SW480 (cell line): ENCODE data around the gene LRRC23.
"Not testable (repeated sequence)": the region's sequence is repeated elsewhere in the genome, so short reads cannot be mapped to it uniquely, and the experiment has no call there.

Experiments used
- DNase-seq: peaks from one replicate; pipeline ENCODE4 v3.0.0-alpha.2; 2016; ENCODE audit warnings: low spot score

Gene LRRC23

DNA sequence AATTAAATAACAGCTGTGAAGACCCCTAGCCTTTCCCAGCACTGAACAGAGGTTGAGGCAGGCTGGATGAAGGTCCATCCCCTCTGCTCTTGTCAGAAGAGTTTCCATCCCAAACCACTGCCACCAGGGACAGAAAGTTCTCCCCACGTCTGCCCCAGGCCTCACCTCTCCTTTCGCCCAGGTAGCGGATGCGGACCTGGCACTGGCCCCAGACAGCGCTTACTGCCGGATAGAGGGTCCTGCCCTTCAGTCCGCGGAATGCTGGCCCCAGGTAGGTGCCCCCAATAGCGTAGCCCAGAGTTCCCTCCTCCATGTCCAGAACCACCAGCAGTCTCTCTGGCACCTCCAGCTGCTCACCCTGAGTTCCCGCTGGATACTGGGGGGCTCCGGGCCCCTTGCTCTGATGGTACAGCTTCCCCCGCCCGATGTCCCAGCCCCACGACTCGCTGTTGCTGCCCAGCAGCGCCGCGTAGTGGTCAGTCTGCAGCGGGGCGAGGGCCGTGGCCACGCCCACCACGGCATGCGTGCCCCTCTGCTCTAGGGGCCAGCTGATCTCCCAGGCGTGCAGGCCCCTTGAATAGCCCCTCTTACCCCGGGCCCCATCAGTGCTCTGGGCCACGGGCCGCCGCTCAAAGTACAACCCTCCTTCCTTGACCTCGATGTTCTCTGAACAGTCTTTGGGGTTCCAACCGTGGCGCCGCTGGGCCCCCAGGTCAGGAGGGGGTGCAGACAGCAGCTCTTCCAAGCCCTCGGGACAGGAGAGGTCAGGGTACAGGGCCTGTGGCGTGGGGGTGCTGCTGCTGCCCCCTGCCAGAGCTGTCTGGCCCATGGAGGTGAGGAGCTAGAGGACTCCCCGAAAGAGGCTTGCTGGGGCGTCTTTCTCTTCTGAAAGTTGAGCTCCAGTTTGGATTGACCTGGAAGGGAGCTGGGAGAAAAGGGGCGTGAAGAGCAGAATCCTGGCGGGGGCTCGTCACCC lies 32.3 kb upstream of the LRRC23 start:
- peak; percentile 78 for DNase-seq

DNA sequence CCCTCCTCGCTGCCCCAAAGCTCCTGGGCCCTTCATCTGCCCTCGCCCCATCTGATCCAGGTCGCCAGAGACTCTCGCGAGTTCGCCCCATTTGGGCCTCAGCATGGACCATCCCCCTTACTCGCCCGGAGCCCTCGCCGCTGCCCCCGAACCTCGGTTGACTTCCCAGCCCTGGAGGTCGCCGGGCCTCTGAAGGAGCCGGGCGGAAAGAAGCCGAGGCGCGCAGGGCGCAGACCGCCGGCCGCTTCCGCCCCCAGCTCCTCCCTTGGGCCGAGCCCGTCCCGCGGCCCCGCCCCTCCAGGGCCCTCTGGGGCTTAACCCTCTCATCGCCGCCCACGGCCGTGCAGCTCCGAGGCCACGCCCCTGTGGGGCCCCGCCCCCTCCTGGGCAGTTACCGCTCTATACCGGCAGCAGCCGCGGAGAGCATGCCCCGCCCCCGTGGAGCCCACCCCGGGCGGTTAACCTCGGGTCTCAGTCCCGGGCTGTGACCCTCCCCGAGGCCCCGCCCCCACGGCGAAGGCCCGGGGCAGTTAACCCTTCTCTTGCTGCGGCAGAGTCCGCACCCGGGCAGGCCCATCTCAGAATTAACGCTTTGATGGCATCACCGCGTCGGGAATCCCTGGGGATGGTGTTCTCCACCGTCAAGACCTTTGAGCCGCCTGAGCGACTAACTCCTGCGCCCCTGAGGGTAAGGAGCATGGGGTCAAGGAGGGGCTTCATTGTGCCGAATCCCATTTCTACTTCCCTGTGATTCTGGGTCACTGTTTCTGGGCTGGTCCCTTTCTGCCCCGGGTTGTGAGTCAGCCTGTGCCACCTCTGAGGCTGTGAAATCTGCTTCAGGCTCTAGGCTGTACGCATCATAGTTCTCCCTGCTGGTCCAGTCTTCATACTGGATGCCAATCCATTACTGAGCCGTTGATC lies 31.3 kb upstream of the LRRC23 start, which contains the start of gene SPSB2:
Gene SPSB2 (minus strand): TSS at position 210 of the 921 bp plus-strand sequence. CDS start 402 bp downstream, outside the sequence.
- peak; percentile 98 for DNase-seq

DNA sequence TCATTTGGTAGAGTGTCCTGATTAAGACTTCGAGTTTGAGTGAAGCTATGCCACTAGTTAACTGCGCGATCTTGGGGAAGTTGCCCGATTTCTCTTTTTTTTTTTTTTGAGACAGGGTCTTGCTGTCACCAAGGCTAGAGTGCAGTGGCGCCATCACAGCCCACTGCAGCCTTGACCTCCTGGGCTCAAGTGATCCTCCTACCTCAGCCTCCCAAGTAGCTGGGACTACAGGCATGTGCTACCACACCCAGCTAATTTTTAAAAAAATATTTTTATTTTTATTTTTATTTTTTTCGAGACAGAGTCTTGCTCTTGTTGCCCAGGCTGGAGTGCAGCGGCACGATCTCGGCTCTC lies 30.6 kb upstream of the LRRC23 start:
- not testable (repeated sequence) for DNase-seq

DNA sequence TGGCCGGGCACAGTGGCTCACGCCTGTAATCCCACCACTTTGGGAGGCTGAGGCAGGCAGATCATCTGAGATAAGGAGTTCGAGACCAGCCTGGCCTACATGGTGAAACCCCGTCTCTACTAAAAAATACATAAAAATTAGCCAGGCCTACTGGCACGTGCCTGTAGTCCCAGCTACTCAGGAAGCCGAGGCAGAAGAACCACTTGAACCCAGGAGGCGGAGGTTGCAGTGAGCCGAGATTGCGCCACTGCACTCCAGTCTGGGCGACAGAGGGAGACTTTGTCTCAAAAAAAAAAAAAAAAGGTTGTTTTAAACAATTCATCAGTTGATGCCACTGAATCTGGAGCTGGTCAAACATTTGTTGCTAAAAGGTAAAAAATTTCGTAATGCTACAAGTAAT lies 24.8 kb upstream of the LRRC23 start:
- not testable (repeated sequence) for DNase-seq

DNA sequence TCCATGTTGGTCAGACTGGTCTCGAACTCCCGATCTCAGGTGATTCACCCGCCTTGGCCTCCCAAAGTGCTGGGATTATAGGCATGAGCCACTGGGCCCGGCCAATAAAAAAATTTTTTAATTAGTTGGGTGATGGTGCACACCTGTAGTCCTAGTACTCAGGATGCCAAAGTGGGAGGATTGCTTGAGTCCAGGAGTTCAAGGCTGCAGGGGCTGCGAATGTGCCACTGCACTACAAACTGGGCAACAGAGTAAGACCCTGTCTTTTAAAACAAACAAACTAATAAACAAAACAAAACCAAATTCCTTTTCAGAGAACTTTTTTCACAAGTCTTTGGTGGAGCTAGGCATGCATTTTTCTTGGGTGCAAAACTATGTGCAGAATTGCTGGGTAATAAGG lies 21.4 kb upstream of the LRRC23 start:
- DNase-seq: no peak

DNA sequence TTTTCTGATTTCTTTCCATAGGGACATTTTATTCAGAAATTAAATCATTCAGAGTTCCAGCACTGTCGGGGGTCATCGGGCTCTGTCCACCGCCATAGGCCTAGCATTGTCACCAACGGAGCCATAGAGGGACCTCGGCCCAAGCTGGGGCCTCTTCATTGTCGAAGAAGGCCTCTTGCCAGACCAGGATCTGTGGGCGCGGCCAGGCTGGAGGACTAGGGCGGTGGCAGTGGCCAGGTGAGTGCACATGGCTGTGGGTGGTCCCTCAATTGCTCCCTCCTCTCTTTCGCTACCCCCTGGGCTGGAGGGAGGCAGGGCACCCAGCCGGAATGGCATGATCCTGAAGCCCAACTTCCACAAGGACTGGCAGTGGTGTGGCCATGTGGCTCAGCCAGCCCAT lies 20.9 kb upstream of the LRRC23 start:
- no peak for DNase-seq

DNA sequence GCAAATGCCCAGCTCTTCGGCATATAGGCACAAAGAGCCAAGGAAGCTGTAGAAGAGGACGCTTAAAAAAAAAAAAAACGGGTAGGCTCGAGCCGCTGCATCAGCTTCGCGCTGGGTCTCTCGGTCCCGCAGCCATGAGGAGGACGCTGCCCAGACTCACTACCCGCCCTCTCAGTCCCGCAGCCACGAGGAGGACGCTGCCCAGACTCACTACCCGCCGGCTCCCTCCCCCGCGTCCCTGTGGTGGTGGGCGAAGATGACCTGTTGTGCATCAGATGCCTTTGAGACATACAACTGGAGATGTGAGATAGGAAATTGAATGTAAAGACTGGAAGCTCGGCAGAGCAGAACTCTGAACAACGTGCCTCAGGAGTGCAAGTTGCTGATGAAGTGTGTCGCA lies 20.1 kb upstream of the LRRC23 start:
- no peak for DNase-seq

DNA sequence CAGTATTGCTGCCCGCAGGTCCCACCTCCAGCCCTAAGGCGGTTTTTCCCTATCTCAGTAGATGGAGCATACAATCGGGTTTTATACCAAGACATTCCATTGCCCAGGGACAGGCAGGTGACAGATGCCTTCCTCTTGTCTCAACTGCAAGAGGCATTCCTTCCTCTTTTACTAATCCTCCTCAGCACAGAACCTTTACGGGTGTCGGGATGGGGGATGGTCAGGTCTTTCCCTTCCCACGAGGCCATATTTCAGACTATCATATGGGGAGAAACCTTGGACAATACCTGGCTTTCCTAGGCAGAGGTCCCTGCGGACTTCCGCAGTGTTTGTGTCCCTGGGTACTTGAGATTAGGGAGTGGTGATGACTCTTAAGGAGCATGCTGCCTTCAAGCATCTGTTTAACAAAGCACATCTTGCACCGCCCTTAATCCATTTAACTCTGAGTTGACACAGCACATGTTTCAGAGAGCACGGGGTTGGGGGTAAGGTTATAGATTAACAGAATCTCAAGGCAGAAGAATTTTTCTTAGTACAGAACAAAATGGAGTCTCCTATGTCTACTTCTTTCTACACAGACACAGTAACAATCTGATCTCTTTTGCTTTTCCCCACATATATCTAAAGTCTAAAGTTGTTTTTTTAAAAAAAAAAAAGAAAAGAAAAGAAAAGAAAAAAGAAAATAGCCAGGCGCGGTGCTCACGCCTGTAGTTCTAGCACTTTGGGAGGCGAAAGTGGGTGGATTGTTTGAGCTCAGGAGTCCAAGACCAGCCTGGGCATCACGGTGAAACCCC lies 18.2 kb upstream of the LRRC23 start:
- DNase-seq: not testable (repeated sequence)

DNA sequence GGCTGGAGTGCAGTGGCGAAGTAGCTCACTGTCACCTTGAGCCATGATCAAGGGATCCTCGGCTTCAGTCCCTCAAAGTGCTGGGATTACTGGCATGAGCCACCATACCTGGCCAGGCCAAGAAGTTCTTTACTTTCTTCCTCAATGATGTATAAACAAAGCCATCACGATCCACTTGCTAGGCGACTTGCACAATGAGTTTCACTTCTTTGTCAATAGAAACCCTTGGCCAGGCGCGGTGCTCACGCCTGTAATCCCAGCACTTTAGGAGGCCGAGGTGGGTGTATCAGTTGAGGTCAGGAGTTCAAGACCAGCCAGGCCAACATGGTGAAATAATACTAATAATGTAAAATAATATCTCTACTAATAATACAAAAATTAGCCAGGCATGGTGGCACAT lies 17.2 kb upstream of the LRRC23 start:
- no peak for DNase-seq

DNA sequence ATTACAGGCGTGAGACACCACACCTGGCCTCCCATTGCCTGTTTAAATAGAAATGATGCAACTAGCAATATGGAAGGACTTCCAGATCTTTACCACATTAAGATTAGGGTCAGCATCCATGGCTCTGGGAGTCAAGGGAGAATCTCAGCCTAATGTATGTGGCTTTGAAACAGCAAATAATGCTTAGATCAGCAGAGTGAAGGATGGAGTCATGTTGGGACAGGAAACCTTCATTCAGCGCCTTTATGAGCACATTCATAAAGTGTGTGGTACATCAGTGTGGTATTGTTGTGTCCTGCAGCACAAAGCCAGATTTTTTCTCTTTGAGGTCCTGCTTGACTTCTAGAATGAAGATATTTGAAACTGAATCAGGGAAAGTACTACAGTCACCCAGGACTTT lies 16.3 kb upstream of the LRRC23 start:
- no peak for DNase-seq

DNA sequence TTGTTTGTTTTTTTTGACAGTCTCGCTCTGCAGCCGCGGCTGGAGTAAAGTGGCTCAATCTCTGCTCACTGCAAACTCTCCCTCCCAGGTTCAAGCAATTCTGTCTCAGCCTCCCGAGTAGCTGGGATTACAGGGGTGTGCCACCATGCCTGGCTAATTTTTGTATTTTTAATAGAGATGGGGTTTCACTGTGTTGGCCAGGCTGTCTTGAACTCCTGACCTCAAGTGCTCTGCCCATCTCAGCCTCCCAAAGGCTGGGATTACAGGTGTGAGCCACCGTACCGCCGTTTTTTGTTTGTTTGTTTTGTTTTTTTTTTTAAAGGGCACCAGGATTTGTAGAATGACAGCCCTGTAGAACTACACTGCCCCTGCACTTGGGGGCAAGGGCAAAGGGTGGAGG lies 15.8 kb upstream of the LRRC23 start:
- not testable (repeated sequence) for DNase-seq

DNA sequence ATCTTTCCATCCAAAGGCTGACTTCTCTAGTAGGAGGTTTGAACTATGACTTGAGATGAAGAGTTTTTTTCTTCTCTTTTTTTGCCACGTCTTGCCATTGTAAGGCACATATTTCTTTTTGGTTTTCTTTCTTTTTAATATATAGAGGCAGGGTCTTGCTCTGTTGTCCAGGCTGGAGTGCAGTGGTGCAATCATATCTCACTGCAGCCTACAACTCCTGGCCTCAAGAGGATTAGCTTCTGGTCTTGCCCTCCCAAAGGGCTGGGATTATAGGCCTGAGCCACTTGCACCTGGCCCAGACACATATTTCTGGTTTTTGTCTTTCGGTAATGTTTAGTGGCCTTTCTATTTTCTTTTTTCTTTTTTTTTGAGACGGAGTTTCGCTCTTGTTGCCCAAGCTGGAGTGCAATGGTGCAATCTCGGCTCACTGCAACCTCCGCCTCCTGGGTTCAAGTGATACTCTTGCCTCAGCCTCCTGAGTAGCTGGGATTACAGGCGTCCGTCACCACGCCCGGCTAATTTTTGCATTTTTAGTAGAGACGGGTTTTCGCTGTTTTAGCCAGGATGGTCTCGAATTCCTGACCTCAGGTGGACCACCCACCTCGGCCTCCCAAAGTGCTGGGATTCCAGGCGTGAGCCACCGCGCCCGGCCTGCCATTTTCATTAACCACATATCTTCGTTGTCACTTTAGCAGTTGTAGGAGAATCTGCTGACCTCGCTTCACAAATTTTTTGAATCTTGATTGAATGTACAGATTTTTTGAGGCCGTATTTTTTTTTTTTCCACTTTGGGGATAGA lies 14.6 kb upstream of the LRRC23 start:
- DNase-seq: not testable (repeated sequence)

DNA sequence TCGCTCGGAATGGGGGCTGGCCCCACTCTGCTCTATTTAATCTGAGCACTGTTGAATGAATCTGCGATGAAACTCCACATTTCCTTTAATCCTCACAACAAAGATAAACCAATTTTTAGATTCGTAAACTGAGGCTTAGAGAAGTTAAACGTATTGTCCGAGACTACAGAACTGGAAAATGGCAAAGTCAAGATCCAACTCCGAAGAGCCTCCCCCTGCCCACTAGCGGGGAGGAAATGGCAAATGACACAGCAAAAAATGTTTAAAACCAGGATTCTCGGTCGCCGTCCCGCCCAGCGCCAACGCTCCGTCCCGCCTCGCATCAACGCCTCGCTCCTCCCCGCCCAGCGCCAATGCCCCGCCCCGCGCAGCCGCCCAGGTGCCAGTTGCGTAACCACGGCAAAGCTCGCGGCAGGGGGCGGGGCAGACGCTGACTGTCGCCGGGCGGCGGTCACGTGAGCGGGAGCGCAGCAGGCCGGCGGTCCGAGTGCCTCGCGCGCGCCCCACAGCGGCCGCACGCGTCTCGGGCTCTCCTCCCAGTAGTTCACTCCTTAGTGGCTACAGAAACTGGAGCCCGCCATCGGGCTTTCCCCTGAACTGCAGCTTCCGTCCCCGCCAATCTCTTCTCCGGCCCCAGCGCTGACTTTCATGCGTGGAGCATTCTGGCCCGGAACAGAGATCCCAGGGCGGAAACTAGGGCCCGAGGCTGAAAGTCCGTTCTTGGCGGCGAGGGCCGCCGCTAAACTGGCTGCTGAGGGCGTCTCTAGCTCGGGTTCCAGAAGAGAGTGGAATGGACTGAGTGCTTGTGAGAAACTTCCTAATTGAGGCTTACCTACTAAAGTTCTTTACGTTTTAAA lies 13.6 kb upstream of the LRRC23 start:
- DNase-seq: peak; percentile 98

DNA sequence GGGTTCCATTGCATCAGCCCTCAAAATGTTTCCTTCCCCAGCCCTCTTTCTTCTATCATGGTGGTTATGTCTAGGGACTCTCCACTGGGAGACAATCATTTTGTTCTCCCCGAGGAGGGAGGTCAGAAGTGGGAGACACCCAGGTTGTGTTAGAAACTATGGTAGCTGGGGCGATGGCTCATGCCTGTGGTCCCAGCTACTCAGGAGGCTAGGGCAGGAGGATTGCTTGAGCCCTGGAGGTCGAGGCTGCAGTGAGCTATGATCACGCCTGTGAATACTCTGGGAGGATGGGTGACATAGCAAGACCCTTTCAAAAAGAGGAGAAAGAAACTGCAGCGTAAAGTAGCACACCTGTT lies 13.0 kb upstream of the LRRC23 start:
- DNase-seq: no peak

DNA sequence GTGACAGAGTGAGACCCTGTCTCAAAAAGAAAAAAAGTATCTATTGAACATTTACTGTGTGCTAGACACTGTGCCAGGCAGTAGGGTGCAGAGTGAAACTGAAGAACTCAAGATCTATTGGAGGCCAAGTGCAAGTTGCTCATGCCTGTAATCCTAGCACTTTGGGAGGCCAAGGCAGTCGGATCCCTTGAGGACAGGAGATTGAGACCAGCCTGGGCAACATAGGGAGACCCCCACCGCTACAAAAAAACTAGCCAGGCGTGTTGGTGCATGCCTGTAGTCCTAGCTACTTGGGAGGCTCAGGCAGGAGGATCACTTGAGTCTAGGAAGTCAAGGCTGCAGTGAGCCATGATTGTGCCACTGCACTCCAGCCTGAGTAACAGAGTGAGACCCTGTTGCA lies 11.9 kb upstream of the LRRC23 start:
- DNase-seq: not testable (repeated sequence)

DNA sequence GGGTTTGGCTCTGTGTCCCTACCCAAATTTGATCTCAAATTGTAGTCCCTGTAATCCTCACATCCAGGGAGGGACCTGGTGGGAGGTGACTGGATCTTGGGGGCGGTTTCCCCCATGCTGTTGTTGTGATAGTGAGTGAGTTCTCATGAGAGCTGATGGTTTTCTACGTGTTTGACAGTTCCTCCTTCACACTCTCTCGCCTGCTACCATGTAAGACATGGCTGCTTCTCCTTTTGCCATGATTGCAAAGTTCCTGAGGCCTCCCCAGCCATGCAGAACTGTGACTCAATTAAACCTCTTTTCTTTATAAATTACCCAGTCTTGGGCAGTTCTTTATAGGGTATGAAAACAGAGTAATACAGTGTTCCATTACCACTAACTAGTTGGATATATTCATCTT lies 10.3 kb upstream of the LRRC23 start:
- no peak for DNase-seq

DNA sequence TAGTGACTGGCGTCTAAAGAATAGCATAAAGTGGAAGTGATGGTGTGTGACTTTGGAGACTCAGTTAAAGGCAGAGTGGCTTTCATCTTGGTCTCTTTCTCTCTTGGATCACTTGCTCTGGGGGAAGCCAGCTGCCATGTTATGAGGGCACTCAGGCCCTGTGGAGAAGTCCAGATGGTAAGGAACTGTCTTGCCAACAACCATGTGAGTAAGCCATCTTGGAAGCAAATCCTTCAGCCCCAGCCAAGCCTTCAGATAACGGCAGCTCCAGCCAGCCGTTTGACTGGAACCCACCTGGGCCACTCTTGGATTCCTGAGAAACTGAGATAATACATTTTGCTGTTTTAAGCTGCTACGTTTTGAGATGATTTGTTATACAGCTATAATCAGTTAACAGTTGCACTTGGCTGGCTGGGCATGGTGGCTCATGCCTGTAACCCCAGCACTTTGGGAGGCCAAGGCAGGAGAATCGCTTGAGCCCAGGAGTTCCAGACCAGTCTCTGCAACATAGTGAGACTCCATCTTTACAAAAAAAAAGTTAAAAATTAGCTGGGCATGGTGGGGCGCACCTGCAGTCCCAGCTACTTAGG lies 7.7 kb upstream of the LRRC23 start:
- DNase-seq: no peak

DNA sequence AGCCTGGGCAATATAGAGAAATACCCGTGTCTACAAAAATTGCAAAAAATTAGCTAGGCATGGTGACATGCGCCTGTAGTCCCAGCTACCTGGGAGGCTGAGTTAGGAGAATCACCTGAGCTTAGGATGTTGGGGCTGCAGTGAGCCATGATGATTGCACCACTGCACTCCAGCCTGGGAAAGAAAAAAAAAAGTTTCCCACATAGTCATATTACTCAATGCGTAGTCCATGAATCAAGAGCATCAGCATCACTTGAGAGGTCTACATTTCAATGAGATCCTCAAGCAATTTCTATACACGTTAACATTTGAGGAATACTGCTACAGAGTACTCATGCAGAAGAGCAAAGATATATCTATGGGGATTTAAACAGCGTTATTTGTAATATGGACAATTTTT lies 5.2 kb upstream of the LRRC23 start:
- DNase-seq: no peak

DNA sequence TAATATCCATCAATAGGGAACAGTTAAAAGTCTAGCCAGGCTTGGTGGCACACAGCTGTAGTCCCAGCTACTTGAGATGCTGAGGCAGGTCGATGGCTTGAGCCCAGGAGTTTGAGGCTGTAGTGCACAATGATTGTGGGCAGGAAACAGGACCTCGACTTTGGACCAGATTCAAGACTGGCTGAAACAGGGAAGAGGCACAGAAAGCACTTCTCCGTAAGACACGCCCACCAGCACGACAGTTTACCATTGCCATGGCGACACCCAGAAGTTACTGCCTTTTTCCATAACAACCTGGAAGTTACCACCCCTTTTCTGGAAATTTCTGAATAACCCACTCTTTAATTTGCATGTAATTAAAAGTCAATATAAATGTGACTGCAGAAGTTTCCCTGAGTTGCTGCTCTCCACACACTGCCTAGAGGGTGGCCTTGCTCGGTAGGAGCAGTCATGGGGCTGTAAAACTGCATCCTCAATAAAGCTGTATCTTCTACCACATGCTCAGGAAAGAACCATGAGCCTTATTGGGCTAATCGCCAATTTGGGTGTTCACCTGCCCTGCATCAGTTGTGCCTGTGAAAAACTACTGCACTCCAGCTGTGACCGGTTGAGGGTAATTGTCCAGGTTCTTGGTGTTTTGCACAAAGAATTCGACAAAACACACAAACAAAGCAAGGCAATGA lies 4.6 kb upstream of the LRRC23 start:
- DNase-seq: peak; percentile 34
